CD4-positive, alpha-beta T cell treated with Interleukin-2 at 100 ng/mL for 4 hours (primary cell): ENCODE results near the gene CFH.
"Not testable (repeated sequence)": the region's sequence is repeated elsewhere in the genome, so short reads cannot be mapped to it uniquely, and the experiment has no call there.

Experiments
- DNase-seq: peaks from one replicate; pipeline ENCODE4 v3.0.0-alpha.2; 2020; ENCODE audit warnings: low spot score

Gene CFH

DNA sequence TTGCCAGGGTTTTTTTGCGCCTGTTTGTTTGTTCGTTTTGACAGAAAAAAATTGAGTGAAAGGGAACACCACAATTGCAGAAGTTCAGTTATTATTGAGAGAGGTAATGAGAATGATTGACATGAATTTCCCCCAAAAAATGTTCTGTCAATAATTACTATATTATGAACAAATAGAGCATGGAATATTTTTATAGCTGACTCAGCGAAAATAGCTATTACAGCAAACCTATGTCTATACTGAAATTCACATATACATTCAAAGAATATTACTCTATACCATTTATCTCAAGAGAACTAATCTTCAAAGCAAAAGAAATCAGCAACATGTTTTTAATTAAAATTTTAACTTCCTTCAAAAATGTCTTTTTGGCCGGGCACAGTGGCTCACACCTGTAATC is 118.0 kb downstream of the CFH start:
- not testable (repeated sequence) for DNase-seq

DNA sequence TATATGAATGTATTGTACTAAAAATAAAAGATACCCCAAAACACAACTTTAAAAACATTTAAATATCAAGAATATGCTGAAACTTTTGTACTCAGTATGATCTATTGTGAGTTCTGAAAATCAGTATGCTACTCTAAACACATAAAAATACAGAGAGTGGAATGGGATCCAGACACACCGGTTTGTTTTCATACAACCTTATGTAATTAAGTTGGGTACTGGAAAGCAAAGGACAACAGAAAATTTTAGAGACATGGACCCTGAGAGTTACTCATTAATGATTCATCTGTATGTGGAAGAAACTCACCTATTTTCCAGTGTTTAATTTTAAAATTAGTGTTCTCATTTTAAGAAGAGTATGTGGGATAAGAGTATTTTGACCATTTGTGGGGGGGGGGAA is 121.9 kb downstream of the CFH start:
- no peak for DNase-seq

GRCh38 chr1:196774175-196774574 is 122.3 kb downstream of the CFH start:
- no peak for DNase-seq

- no peak for DNase-seq
Observed at GRCh38 chr1:196774603-196775002, 122.8 kb downstream of the CFH start, which contains the start of gene CFHR3. Gene CFHR3, plus strand, starts transcription at chr1:196774840. Its CDS starts 47 bp downstream, at chr1:196774887.

GRCh38 chr1:196777603-196778002 is 125.8 kb downstream of the CFH start:
- DNase-seq, result no peak

GRCh38 chr1:196779093-196779492 is 127.2 kb downstream of the CFH start:
- no peak for DNase-seq

- not testable (repeated sequence) for DNase-seq
Observed at GRCh38 chr1:196791252-196791651, 139.4 kb downstream of the CFH start.

- not testable (repeated sequence) for DNase-seq
Observed at GRCh38 chr1:196794103-196794502, 142.3 kb downstream of the CFH start.
